HG02852 (cell line): ENCODE results near the gene DLGAP1.
"Not testable (repeated sequence)": the region's sequence is repeated elsewhere in the genome, so short reads cannot be mapped to it uniquely, and the experiment has no call there.

Experiments
- ATAC-seq: cut with Tn5 transposase; IDR thresholded peaks from one replicate; pipeline ENCODE4 v1.9.1; 2021; ENCODE audit warnings: mild to moderate bottlenecking, moderate library complexity; ENCODE audit not compliant: unreplicated experiment

DLGAP1 gene

GRCh38 chr18:4292696-4293095 is 162.4 kb downstream of the DLGAP1 start:
- no peak for ATAC-seq

DNA sequence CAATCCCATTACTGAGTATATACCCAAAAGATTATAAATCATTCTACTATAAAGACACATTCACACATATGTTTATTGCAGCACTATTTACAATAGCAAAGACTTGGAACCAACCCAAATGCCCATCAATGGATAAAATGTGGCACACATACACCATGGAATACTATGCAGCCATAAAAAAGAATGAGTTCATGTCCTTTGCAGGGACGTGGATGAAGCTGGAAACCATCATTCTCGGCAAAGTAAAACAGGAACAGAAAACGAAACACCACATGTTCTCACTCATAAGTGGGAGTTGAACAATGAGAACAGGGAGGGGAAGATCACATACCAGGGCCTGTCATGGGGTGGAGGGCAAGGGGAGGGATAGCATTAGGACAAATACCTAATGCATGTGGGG is 167.8 kb downstream of the DLGAP1 start:
- not testable (repeated sequence) for ATAC-seq

- no peak for ATAC-seq
Measured at GRCh38 chr18:4286256-4286655, 168.9 kb downstream of the DLGAP1 start.

DNA sequence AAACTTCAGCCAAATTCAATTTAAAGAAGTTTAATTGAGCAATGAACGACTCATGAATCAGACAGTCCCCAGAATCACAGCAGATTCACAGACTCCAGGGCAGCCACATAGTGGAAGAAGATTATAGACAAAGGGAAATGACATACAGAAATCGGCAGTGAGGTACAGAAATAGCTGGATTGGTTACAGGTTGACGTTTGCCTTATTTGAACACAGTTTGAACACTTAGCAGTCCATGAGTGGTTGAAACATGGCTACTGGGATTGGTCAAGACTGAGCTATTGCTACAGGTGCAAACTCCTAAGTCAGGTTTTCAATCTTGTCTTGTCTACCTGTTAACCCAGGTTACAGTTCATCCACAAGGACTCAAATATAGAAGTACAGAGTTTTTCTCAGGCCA is 169.6 kb downstream of the DLGAP1 start:
- no peak for ATAC-seq

GRCh38 chr18:4284528-4284927 is 170.6 kb downstream of the DLGAP1 start:
- ATAC-seq: no peak

- ATAC-seq: no peak
Measured at GRCh38 chr18:4283746-4284291, 171.3 kb downstream of the DLGAP1 start.

GRCh38 chr18:4282954-4283353 is 172.2 kb downstream of the DLGAP1 start:
- no peak for ATAC-seq

GRCh38 chr18:4276953-4277585 is 178.0 kb downstream of the DLGAP1 start:
- ATAC-seq: peak; percentile 88

DNA sequence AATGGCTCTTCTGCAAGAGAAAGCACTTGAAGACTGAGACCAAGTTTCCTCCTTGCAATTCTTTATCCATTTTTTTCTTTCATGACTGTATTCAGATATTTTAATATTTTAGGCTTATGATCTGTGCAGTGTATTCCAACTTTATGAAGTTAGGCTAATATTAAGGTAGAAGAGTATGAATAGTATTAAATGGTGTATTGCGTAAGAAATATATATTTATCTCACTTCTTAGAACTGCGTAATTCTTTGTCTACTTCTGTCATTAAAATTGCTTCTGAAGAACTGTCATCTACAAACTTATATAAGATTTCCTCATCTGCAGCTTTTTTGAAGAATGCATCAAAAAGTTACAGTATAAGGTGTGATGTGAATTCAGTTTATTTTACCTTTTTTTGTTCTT is 183.2 kb downstream of the DLGAP1 start:
- ATAC-seq: no peak

- no peak for ATAC-seq
Measured at GRCh38 chr18:4270988-4271387, 184.1 kb downstream of the DLGAP1 start.

GRCh38 chr18:4270016-4270415 is 185.1 kb downstream of the DLGAP1 start:
- ATAC-seq: peak; percentile 85

- ATAC-seq: no peak
Measured at GRCh38 chr18:4267641-4268040, 187.5 kb downstream of the DLGAP1 start.

- ATAC-seq: no peak
Measured at GRCh38 chr18:4264347-4264791, 190.7 kb downstream of the DLGAP1 start.

- ATAC-seq: no peak
Measured at GRCh38 chr18:4260107-4260506, 195.0 kb downstream of the DLGAP1 start.

- ATAC-seq: no peak
Measured at GRCh38 chr18:4256766-4257417, 198.2 kb downstream of the DLGAP1 start.

- no peak for ATAC-seq
Measured at GRCh38 chr18:4254840-4255239, 200.3 kb downstream of the DLGAP1 start.

- ATAC-seq: no peak
Measured at GRCh38 chr18:4252829-4253228, 202.3 kb downstream of the DLGAP1 start.

DNA sequence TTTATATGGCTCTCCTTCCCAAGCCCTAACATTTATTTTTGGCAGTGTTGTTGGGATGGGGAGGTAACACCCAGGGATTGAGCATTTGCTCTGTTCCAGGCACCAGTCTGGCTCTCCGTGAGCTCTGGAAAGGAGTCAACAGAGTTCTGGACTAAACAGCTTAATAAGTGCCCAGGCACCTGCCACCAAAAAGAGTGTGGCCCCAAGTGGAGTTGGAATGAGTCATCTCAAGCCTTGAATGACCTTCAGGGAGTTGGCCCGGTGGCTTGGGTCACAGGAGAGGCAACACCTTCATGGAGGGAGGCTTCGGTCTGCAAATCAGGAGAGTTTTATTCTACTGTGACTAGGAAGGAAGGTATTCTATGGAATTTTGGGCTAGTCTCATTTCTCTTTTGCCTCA is 203.2 kb downstream of the DLGAP1 start:
- ATAC-seq: no peak

- ATAC-seq: no peak
Measured at GRCh38 chr18:4251206-4251605, 203.9 kb downstream of the DLGAP1 start.

DNA sequence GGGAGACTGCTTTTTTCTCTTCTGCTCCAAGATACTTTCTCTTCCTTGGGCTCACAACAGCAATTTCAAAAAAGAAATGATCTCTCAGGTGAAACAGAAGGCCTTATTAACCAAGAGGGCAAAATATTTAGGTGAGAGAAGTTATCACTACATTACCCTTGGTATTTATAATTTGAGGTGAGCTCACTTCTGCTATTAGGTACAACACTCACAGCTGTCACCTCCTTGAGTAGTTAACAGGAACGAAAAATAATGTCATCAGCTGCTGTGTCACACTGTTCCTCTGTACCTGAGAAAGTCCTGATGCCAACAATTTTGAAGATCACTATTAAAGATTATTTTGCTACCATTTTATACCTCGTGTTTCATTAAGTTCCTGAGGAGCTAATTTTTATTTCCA is 205.0 kb downstream of the DLGAP1 start:
- no peak for ATAC-seq

- no peak for ATAC-seq
Measured at GRCh38 chr18:4248686-4249085, 206.4 kb downstream of the DLGAP1 start.

DNA sequence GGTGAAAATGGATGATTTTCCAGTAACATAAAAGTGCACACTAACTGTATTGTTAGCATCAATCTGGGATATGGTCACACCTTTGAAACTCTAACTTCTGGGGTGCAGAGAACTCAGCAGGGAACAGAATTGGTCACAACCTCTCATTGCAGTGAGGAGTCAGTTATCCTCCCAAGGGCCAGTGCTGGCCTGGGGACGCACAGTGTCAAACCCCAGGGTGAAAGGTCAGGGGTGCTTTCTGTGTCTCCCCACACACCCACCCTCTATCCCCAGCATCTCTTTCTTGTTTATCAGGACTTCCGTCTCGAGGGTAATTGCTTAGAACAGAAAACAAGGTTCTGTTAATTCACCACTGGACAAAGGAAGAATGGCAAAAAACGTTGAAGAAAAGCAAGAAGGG is 208.7 kb downstream of the DLGAP1 start:
- ATAC-seq: no peak
